GM19455 (cell line): ENCODE measurements around the gene COL4A6.
A peak's percentile ranks its signal among the peaks of the same experiment; 100 is the strongest.

Experiments used
- ATAC-seq: cut with Tn5 transposase; IDR thresholded peaks from one replicate; pipeline ENCODE4 v1.9.1; 2021; ENCODE audit not compliant: unreplicated experiment

The COL4A6 gene

DNA sequence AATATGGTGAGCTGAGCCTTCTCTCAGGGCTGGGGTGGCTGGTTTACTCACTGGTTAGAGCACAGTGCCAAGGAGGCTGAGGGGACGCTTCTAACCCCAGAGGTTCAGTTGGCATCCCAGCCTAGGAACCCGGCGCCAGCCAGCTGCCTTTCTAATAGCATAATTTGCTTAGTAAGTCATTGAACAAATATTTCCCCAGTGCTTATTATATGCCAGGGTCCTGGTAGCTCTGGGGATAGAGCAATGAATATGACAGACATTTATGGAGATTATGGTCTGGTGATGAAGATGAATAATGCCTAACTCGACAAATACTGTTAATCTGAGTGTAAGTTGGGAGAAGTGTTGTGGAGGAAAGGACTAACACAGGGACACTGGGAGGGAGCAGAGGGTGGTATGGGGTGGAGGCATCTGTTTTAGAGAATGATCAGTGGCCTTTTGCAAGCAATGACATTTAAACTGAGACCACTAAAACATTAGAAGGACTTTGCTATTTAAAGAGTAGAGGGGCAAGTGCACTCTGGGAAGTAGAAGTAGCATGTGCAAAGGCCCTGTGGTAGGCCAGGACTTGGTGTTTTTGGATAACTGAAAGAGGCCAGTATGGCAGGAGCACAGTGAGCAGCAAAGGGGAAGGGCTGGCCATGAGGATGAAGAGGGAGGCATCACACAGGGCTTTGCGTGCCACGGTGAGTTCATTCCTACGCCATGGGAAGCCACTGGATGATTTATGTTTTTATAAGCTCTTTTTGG is 274.7 kb downstream of the COL4A6 start:
- ATAC-seq, result no peak

DNA sequence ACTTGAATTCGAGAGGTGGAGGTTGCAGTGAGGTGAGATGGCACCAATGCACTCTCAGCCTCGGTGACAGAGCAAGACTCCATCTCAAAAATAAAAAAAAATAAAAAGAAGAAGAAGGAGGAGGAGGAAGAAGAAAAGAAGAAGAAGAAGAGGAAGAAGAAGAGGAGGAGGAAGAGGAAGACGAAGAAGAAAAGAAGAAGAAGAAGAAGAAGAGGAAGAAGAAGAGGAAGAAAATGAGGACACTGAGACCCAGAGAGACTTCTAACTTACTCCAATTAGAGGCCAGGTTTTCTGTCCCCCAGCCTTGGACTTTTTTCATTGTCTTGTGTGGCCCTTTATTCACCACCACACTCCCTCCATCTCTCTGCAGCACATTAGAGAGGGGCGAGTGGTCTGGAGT is 276.0 kb downstream of the COL4A6 start:
- no peak for ATAC-seq

DNA sequence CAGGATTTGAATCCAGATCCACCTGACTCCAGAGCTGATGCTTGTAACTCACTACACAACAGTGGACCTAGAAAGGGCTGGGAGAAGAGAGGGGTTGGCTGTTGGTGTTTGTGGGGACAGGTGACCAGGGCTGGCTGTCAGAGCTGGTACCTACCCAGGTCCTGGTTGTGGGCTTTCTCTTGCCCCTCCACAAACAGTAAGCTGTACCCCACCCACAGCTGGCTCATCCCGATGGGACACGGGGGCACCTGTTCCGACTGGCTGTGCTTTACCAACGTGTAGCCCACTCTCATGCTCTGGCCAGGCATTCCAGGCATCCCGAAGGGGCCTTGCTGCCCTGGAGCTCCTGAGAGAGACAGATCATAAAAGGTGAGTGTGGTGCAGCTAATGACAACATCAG is 277.9 kb downstream of the COL4A6 start:
- no peak for ATAC-seq

DNA sequence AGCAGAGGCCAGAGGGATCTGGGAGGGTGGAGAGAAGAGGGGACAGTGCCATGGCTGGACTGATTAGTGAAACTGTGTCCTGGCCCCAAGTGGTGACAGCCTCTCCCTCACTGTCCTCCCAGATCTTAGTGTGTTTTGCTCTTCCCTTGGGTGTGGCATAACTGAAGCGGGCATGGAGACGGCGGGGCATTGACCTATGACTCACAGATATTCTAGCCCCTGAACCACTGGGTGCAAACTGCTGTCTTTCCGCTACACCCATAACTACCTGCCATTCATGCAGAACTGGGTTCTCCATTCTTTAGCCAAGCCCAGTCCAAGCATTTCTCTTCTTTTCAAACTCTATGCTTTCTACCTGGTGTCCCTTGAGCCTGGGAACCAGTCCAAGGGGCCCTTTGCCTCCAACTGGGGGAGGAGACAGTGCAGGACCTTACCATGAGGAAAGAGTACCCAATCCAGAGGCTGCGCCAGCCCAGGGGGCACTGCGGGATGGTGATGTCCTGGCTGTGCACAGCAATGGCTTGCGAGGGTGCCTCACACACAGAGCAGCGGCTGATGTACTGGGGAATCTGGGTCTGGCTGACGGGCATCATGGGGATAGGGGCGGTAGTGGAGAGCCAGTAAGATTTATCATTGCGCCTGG is 279.1 kb downstream of the COL4A6 start:
- ATAC-seq, result no peak

DNA sequence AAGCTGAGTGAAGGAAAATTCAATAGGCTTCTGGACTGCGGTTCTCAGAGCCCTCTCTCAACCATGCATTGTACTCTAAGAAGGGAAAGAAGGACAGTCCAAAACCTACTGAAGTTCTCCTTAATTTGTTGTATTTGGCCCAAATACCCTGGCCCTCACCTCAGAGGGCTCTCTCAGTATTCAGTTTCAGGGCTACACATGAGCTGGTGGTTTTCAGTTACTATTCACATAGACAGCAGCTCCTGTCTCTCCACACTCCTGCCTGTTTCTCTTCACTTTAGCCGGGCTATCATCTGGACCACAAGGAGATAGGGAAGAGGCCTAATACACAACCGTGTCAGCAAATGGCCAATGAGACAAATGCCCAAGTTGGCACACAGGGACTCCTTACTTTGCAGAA is 280.6 kb downstream of the COL4A6 start:
- no peak for ATAC-seq

DNA sequence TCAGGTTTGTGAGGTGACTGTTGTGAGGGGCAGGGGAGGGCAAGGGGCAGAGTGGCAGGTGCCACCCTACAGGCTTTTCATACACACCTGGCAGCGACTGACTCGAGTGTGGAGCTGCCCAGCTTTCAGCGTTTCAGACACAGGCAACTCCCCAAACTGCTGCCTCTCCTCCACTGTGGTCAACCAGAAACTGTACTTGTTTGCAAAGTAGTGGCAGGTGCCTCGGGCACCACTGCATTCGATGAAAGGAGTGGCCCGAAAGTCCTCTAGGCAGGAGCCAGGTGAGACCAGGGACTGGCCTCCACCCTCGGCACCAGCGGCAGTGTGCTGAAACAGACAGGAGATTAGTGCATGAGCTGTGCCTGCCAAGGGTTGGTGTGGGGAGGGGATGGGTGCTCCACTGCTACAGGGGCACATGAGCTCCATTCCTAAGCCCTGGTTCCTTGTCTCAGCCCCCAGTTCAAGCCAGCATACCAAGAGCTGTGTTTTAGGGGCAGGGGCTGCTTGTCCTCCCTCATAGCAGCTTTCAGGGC is 281.2 kb downstream of the COL4A6 start:
- no peak for ATAC-seq

DNA sequence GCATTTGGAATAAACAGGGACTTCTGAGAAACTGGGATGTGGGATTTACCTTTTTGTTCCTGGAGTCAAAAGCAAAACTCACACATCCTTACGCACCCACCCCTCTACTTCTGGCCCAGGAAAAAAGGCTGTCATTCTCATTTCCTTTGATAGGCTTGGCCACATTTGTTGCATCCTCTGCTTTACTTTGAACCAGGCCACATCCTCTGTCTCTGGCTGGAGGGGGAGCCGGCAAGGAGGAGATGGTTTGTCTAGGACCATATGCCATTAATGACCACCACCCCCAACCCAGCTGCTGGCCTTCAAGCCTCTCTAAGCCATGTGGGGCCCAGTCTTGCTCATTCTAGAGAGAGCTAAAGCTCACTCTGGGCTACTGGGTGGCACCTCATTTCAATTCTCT is 282.1 kb downstream of the COL4A6 start:
- ATAC-seq, result no peak

DNA sequence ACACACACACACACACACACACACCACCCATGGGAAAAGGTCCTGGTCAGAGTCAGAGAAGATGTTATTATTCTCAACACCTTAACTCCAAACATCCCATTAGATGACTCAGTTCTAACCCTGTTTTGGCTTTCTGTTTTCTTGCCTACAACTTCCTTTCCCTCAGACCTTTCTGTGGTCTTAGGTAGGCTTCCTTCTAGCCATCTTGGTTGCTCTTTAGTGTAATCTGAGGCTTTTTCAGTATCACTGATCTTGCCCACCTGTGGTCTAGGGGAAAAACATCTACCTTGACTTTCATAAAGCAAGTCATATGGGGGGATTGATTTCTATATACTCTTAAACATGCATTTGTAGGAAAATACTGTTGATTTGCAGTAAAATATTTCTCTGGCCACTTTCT is 289.7 kb downstream of the COL4A6 start:
- ATAC-seq, result peak; percentile 97

DNA sequence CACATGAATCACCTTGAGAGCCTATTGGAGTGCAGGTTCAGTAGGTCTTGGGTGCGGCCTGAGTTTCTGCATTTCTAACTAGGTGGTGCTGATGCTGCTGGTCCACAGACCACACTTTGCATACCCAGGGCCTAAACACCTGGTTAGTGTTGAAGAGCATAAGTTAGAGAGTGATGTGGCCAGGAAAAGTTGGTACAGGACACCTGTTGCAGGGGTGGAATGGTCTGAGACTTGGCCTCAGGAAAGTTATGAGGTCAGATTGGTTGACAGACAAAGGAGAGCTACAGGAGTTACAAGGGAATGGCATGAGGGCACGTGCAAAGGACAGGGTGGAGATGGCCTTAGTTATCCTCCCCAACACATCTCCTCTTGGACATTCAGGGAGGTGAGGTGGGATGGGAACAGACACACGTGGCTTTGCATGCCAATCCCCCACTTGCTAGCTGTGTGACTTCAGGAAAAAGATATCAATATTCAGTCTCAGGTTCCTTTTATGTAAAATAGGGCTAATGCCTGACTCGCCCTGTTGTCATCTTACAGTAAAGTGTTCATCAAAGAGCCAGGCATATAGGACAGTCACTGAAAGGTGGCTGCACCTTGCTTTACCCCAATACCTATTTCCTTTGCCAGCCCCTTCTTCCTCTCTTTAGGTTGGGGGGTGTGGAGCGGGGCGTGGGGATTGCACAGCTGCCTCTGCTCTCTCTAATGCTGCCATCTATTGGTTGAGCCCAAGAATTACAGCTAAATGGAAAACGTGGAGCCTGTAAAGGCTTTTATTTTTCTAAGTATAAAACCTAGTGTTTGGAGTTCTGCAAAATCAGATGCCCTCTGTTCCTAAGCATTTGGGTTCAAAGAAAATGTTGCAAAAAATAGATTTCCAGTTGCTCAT is 299.2 kb downstream of the COL4A6 start:
- no peak for ATAC-seq

DNA sequence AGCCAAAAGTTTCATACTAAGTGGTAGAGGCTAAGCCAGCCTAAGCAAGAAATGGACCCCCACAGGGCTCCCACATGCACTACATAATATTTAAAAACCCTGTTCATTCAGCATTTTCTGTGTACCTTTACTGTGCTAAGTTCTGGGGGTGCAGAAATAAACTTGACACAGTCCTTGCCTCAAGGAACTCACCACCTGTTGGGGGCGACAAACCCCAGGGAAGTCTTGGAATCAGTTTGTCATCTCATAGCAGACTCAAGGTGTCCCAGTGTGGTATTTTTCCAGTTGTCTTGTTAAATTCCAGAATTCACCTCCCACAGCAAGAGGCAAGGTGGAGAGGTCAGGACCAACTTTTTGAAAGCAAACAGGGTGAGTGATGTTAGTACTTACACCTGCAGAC is 303.5 kb downstream of the COL4A6 start:
- no peak for ATAC-seq

DNA sequence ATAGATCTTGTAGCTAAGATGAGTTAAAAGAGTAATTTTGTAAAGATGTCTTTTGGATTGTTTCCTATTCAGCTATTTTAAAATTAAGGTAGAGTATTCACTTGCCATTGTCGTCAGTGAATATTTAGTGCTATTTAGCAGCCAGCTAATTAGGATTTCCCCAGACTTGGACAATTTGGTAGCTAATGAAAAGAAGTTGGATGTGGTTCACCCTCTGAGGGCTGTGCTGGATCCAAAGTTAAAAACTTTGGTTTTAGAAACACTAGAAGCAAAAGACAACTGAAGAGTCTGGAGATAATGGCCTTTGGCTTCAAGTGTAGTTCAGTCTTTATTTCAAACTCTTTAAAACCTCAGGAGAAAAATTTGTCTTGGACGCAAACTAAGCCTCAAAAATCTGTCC is 305.3 kb downstream of the COL4A6 start:
- ATAC-seq, result no peak

DNA sequence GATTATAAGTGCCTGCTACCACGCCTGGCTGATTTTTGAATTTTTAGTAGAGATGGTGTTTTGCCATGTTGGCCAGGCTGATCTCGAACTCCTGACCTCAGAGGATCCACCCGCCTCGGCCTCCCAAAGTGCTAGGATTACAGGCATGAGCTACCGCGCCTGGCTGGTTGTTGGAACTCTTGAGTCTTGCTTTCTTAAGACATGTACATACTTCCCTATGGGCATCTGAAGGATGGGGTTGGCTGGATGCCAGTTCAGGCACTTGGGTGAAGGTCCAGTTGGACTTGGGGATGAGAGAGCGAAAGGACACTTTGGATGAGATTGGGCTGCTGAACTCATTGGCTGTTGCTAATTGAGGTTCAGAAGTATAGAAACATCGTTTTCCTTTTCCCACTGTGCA is 306.2 kb downstream of the COL4A6 start:
- ATAC-seq, result no peak

DNA sequence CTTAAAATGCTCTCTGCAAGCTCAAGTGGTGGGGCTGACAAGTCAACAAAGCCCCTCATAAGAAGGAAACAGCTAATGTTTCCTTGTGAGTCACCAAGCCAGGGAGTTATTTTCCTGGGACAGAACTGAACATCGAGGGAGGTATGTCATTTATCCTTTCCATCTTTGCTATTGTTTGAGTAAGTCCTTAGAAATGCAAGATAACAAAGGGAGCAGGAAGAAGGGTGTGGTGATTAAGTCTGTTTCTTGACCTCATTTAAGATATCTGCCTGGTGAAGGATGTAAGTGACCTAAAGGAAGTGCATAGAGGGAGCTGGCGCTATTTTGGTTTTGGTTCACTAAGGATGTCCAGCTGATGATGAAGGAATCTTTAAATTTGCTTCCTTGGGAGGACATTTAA is 306.8 kb downstream of the COL4A6 start:
- no peak for ATAC-seq

DNA sequence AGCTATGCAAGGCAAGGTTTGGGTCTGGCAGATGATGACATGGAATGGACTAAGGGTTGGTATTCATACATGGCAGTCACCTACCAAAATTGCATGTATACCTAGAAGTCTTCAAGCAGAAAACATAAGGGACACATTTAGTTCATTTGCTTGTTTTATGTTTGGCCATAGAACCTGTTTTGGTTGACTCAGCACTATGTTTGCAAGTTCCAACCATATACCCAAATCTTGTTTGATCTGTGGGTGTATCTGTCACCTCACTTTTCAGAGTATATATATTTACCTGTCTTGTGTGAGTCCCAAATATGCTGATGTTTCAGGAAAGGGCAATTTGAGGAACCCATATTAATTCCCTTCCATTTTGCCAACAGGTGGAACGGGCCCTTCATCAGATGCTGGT is 307.3 kb downstream of the COL4A6 start:
- ATAC-seq, result no peak

DNA sequence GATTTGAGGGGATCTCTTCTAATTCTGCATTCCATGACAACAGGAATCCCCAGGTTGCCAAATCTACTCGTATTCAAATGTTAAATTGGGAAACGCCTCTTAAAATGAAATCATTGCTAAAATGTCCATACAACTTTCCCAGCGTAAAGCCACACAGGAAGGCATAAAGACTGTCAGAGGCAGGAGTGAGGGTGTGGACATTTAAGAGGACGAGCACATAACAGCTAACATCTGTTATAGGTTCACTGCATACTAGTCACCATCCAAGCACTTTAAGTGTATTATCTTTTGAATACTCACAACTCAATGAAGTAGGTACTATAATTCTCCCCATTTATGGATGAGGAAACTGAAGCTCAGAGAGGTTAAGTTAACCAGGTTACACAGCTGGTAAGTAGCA is 311.1 kb downstream of the COL4A6 start:
- no peak for ATAC-seq

DNA sequence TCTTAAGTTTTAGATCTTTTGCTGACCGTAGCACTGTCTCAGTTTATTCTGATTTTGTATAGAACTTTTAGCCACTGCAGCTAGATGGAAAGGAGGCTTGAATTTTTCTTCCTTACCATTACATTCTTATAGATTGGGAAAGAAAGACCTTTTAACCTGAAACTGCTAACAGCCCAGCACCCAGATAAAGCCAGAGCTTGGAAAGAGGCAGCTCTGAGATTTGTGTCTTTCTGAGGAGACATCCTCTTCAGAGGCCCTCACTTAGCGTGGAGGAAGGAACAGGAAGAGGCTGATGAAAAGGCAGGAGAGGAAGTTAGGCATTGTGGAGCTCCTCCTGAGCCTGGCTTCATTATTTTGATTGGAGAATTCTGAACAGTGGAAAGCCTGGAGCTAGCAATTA is 311.6 kb downstream of the COL4A6 start:
- no peak for ATAC-seq

DNA sequence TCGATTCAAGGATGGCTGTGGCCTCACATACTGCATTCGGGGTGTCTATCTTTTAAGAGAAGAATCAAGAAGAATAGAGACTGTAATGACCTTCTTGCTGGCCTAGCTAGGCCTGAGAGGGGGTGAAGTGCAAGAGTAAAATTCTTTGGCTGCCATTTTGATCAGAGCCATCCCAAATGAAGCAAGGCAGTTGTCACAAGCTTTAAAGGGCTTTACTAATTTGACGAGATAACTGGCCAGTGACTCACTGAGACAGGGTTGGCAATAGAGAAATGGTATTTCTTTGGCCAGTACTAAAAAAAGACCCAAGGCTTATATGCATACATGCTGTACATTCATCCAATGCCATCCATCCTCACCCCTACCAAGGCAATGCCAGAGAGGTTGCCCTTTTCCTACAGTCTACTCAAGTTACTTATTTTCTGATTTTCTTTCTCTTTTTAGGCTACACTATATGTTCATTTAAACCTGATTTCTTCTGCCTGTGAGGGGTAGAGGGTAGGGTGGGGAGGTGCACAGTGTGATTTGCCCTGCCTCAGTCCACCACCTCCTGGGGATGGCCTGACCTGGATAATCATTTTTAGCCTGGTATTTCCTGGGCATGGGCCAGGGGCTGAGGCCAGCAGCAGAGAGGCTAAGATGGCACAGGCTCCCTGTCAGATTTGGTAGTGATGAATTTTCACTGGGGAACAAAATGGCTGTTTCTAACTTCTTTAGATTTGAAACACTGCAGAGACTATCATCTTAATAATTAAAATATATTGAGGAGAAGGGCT is 314.4 kb downstream of the COL4A6 start:
- ATAC-seq, result no peak

DNA sequence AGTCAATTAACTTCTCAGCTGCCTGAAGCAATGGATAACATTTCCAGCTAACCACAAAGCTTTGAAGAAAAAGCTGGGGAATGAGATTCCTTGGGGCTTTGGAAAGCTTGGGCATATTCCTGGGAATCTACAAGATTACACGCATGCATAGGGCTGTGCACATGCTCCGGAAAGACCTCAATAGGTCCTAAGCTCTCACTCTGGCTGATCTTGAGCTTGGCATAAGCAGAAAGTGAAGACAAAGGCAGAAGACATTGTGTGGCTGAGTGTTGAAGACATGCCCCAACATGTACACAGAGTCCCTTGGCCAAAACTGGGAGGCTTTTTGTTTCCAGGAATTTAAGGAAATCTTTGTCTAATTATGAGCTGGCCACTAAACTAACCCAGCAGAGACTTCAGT is 315.5 kb downstream of the COL4A6 start:
- no peak for ATAC-seq

DNA sequence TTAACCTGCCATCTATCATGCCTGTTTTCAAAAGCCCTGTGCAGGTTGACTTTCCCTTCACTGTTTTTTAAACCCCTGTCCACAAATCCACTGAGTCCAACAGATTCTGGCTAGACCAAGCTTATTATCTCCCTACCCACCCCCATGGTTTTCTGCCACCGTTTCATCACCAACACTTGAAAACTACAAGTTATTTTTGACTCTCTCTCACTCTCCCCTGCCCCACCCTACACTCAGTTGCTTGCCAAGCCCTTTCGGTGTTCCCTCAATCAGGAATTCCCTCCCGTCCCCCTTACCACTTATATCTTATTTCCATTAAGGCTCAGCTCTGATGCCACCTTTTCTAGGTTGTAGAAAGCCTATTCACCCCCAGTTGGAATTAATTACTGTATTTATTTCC is 316.9 kb downstream of the COL4A6 start:
- no peak for ATAC-seq

DNA sequence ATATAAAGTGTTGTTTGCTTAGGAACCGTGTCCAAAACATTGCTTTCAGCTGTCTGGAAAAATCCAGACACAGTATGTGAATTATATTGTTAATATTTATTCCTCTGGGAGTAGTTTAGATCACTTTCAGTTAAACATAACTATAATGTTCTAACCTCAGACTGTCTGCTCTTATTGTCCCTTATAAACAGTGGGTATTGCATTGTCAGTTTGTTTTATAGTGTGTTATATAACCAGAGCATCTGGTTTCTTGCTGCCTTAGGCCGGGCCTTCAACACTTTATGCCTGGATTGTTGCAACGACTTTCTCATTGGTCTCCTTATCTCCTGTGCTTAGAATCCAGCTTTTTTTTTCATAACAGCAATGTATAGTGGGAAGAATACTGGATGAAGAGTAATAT is 320.2 kb downstream of the COL4A6 start:
- ATAC-seq, result no peak

DNA sequence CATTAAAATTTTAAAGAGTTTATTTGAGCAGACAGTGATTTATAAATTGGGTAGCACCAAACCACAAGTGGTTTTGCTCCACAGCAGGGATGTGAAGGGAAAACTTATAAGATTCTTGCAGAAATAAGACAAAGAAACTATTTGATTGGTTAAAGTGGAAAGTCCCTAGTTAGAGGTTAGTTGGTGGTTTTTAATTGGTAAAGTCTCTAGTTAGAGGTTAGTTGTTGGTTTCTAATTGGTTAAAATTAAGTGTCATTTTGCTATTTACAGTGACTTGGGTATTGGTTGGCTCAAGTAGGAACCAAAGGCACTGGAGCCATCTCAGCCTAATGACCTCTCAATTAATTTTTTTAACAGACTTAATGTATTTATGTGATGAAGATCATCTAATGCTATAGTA is 323.7 kb downstream of the COL4A6 start:
- no peak for ATAC-seq
